Liver (tissue), 9 donors: ENCODE results near the gene TMEM8B. TPM values are rescaled to one million over a fixed set of nuclear protein-coding genes. Genes with fewer than 3 reads are reported as not detected.

Source experiments
- DNase-seq: peaks from one replicate; pipeline ENCODE4 v3.0.0-alpha.2; 2017; ENCODE audit warnings: low spot score
- H3K27ac ChIP-seq, 2 donors: one replicate each; pipeline ENCODE4 v1.7.0; 2013; ENCODE audit warnings: inconsistent platforms in 2 of 2, low read length in 2 of 2, control low read depth in 1 of 2, low read depth in 1 of 2, mild to moderate bottlenecking in 1 of 2
- H3K27me3 ChIP-seq, 4 donors: one replicate each; pipeline versions ENCODE4 v1.6.1 to v1.7.0; 2013; ENCODE audit warnings: low read length in 3 of 4, inconsistent platforms in 1 of 4, mild to moderate bottlenecking in 1 of 4, moderate library complexity in 1 of 4; ENCODE audit not compliant: control insufficient read depth in 4 of 4, insufficient read depth in 4 of 4
- H3K36me3 ChIP-seq, 4 donors: one replicate each; pipeline versions ENCODE4 v1.6.1 to v1.7.0; 2013; ENCODE audit warnings: low read length in 3 of 4, mild to moderate bottlenecking in 3 of 4, low read depth in 1 of 4, moderate library complexity in 1 of 4; ENCODE audit not compliant: control insufficient read depth in 4 of 4, insufficient read depth in 3 of 4
- H3K4me1 ChIP-seq, 4 donors: one replicate each; pipeline versions ENCODE4 v1.6.1 to v1.7.0; 2013; ENCODE audit warnings: low read length in 3 of 4, mild to moderate bottlenecking in 3 of 4, moderate library complexity in 1 of 4; ENCODE audit not compliant: control insufficient read depth in 4 of 4, insufficient read depth in 4 of 4
- H3K4me3 ChIP-seq, 3 donors: one replicate each; pipeline versions ENCODE4 v1.6.1 to v1.7.0; 2013; ENCODE audit warnings: low read length in 3 of 3, control low read depth in 1 of 3, low read depth in 1 of 3, mild to moderate bottlenecking in 1 of 3
- H3K9ac ChIP-seq, 2 donors: one replicate each; pipeline ENCODE4 v1.7.0; 2013; ENCODE audit warnings: low read length in 2 of 2, mild to moderate bottlenecking in 2 of 2, moderate library complexity in 2 of 2, control low read depth in 1 of 2, low read depth in 1 of 2
- H3K9me3 ChIP-seq, 4 donors: one replicate each; pipeline versions ENCODE4 v1.6.1 to v1.7.0; 2013; ENCODE audit warnings: low read length in 3 of 4; ENCODE audit not compliant: control insufficient read depth in 4 of 4
- ATF3 ChIP-seq: IDR thresholded peaks from 2 replicates; pipeline ENCODE4 v1.6.1; 2016; ENCODE audit warnings: antibody characterized with exemption
- EGR1 ChIP-seq, 2 donors: IDR thresholded peaks; 2 replicates each; pipeline ENCODE4 v1.6.1; 2016 to 2018; ENCODE audit warnings: antibody characterized with exemption in 2 of 2, low read depth in 2 of 2
- FOXA2 ChIP-seq: IDR thresholded peaks from 2 replicates; pipeline ENCODE4 v1.6.1; 2016; ENCODE audit warnings: antibody characterized with exemption
- GABPA ChIP-seq, 2 donors: IDR thresholded peaks in 1 of 2; conservative IDR thresholded peaks in 1 of 2; 2 replicates each; pipeline ENCODE4 v1.6.1; 2016; ENCODE audit warnings: antibody characterized with exemption in 2 of 2, mild to moderate bottlenecking in 1 of 2, moderate library complexity in 1 of 2
- HNF4A ChIP-seq, 2 donors: conservative IDR thresholded peaks; 2 replicates each; pipeline ENCODE4 v1.6.1; 2016; ENCODE audit warnings: antibody characterized with exemption in 2 of 2, mild to moderate bottlenecking in 2 of 2
- HNF4G ChIP-seq: IDR thresholded peaks from 2 replicates; pipeline ENCODE4 v1.6.1; 2016; ENCODE audit warnings: antibody characterized with exemption
- JUND ChIP-seq, 2 donors: IDR thresholded peaks; 2 replicates each; pipeline ENCODE4 v1.6.1; 2016; ENCODE audit warnings: antibody characterized with exemption in 2 of 2
- MAX ChIP-seq: IDR thresholded peaks from 2 replicates; pipeline ENCODE4 v1.6.1; 2016; ENCODE audit warnings: antibody characterized with exemption
- NR2F2 ChIP-seq: IDR thresholded peaks from 2 replicates; pipeline ENCODE4 v1.6.1; 2016; ENCODE audit warnings: antibody characterized with exemption
- RAD21 ChIP-seq, 2 donors: IDR thresholded peaks; 2 replicates each; pipeline ENCODE4 v1.6.1; 2016; ENCODE audit warnings: antibody characterized with exemption in 2 of 2, mild to moderate bottlenecking in 2 of 2
- RXRA ChIP-seq, 2 donors: IDR thresholded peaks; 2 replicates each; pipeline ENCODE4 v1.6.1; 2017 to 2018; ENCODE audit warnings: antibody characterized with exemption in 2 of 2, mild to moderate bottlenecking in 1 of 2
- SP1 ChIP-seq: IDR thresholded peaks from 2 replicates; pipeline ENCODE4 v1.6.1; 2018; ENCODE audit warnings: antibody characterized with exemption, mild to moderate bottlenecking
- TAF1 ChIP-seq: conservative IDR thresholded peaks from 2 replicates; pipeline ENCODE4 v1.6.1; 2016; ENCODE audit warnings: antibody characterized with exemption, mild to moderate bottlenecking
- YY1 ChIP-seq: IDR thresholded peaks from 2 replicates; pipeline ENCODE4 v1.6.1; 2016; ENCODE audit warnings: antibody characterized with exemption, mild to moderate bottlenecking
- WGBS: extraction: QIAGEN DNeasy Blood & Tissue Kit; methylation state at CpG from one replicate; pipeline ENCODE4 v1.1.7; 2013; 5-methylcytosine and 5-hydroxymethylcytosine counted together
- polyA plus RNA-seq, 2 donors: library from polyadenylated mRNA; stranded (reverse) in 1 of 2; unstranded in 1 of 2; fragments of 200-250 nt in 1 of 2; fragments of >200 nt in 1 of 2; fragmentation: Nextera tagmentation in 1 of 2; extraction: Ambion mirVana in 1 of 2; gene quantifications; one replicate each; pipeline versions ENCODE4 v1.2.1 to v1.2.3, GENCODE V29; 2013 to 2015
- total RNA-seq, 2 donors: library from RNA; depleted of rRNA; stranded (reverse); fragments of >200 nt; gene quantifications; one replicate each; pipeline ENCODE4 v1.2.3, GENCODE V29; 2014
- TF ChIP-seq, protein P1 (sequence below): IDR thresholded peaks from 2 replicates; pipeline ENCODE4 v1.6.1; 2016; ENCODE audit warnings: antibody characterized with exemption
- TF ChIP-seq, protein P2 (sequence below): IDR thresholded peaks from 2 replicates; pipeline ENCODE4 v1.6.1; 2016; ENCODE audit warnings: antibody characterized with exemption, mild to moderate bottlenecking
- donor health status: healthy.
- donor health status: healthy.
- donor health status: healthy.
- donor health status: healthy.
- donor health status: healthy.

TMEM8B gene
- total and polyA plus RNA-seq, 4 donors = 1.1 to 5.4 (median 2.7) TPM

DNA sequence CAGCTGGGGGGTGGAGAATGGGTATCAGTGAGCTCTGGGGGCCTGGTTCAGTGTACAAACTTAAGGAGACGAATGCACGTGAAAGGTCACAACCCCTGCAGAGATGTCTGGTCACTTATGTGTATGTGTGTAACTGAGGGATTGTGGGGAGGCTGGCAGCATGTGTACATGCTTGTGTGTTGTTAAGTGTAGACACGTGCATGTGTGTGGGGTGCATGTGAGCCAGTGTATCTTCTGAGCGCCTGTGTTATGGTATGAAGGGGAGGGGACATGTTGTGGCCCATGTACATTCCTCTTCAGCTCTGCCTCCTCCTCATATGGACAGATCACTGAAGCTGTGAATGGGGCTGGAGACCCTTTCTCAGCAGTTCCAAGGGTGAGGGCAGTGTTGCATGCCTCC lies 2.0 kb downstream of the TMEM8B start:
- Histone ChIP-seq H3K36me3 (no peaks in the 10 kb centered on the region), H3K4me3 (no peak overlapping the region), H3K27ac (no peak overlapping the region), H3K9ac (no peak overlapping the region), H3K4me1 (peaks cover 15 to 43% (median 32%) of the 10 kb centered on the region in 4 donors), H3K27me3 (no peaks in the 10 kb centered on the region), H3K9me3 (no peaks in the 10 kb centered on the region)
- no peak for TF ChIP-seq NR2F2
- no peak for TF ChIP-seq RAD21 (IDR thresholded peaks at IDR 0.05)
- TF ChIP-seq, protein P1, sequence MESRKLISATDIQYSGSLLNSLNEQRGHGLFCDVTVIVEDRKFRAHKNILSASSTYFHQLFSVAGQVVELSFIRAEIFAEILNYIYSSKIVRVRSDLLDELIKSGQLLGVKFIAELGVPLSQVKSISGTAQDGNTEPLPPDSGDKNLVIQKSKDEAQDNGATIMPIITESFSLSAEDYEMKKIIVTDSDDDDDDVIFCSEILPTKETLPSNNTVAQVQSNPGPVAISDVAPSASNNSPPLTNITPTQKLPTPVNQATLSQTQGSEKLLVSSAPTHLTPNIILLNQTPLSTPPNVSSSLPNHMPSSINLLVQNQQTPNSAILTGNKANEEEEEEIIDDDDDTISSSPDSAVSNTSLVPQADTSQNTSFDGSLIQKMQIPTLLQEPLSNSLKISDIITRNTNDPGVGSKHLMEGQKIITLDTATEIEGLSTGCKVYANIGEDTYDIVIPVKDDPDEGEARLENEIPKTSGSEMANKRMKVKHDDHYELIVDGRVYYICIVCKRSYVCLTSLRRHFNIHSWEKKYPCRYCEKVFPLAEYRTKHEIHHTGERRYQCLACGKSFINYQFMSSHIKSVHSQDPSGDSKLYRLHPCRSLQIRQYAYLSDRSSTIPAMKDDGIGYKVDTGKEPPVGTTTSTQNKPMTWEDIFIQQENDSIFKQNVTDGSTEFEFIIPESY = no peak
- no peak for DNase-seq
- WGBS = 88% methylated on average over 4 of the region's 4 CpGs

- Histone ChIP-seq H3K9me3 (no peaks in the 10 kb centered on the region), H3K36me3 (no peaks in the 10 kb centered on the region), H3K27me3 (no peaks in the 10 kb centered on the region), H3K9ac (no peak overlapping the region), H3K4me1 (peaks cover 16 to 43% (median 34%) of the 10 kb centered on the region in 4 donors), H3K4me3 (no peak overlapping the region), H3K27ac (no peak overlapping the region)
- 83% methylated on average over 5 of the region's 5 CpGs for WGBS
- TF ChIP-seq ATF3 (no peak), FOXA2 (no peak), JUND (IDR thresholded peaks at IDR 0.05) (no peak), NR2F2 (no peak)
- DNase-seq = no peak
Observed at GRCh38 chr9:35832814-35833213, 3.8 kb downstream of the TMEM8B start.

DNA sequence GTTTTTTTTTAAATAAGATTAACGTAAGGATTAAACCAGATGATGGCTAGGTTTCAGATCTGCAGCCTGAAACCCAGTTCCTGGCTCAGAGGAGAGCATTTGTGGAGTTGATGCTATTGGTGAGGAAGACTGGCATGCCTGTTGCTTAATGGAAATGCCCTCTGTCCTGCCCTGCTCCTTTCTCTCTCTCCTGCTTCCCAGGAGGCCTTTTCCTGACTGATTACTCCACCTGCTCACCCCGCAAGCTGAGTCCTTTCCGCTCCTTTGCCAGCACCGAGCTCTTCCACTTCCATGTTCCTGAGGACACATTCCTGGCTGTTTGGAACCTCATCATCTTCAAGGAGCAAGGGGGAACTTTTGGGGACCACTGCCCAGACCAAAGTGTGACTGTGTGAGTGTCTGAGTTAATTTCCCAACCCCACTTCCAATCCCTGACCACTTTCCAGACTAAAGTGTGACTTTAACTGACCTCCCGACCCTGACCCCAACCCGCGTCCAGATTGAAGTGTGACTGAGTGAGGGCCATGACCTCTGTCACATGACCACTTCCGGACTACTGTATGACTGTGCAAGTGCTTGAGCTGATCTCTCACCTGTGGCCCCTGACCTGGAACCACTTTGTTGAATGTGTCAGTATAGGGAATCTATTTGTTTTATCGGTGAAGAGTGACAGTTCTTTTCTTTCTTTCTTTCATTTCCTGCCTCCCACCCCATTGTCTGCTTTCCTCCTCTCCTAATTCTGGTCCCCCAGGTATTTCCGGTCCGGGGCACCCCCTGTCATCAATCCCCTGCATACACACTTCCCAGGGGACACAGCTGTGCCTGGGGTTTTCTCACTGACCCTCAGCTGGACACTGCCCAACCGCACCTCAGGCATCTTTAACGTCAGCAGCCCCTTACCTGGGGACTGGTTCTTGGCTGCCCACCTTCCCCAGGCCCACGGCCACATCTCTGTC lies 5.5 kb downstream of the TMEM8B start:
- Histone ChIP-seq H3K9ac (no peak overlapping the region), H3K27ac (peak overlapping the region; percentile 55 to 59), H3K4me3 (no peak overlapping the region), H3K4me1 (peaks cover 16 to 37% (median 30%) of the 10 kb centered on the region in 4 donors), H3K9me3 (no peaks in the 10 kb centered on the region), H3K36me3 (no peaks in the 10 kb centered on the region), H3K27me3 (no peaks in the 10 kb centered on the region)
- 65% methylated on average over 14 of the region's 14 CpGs for WGBS
- peak; percentile 62 for DNase-seq
- TF ChIP-seq HNF4A (conservative IDR thresholded peaks at IDR 0.05) (peak; percentile 86 to 92), RAD21 (IDR thresholded peaks at IDR 0.05) (no peak), JUND (IDR thresholded peaks at IDR 0.05) (no peak), EGR1 (IDR thresholded peaks at IDR 0.05; ENCODE audit: low read depth in 2 of 2) (peak in 1 of 2 donors; percentile 50), MAX (peak; percentile 76), NR2F2 (peak; percentile 98), TAF1 (no peak), ATF3 (no peak), HNF4G (peak; percentile 50), RXRA (IDR thresholded peaks at IDR 0.05) (peak; percentile 95 to 96), SP1 (peak; percentile 86), GABPA (IDR thresholded peaks at IDR 0.05 in 1 of 2, conservative IDR thresholded peaks at IDR 0.05 in 1 of 2) (peak; percentile 59 to 82), YY1 (no peak)
- TF ChIP-seq, protein P2, sequence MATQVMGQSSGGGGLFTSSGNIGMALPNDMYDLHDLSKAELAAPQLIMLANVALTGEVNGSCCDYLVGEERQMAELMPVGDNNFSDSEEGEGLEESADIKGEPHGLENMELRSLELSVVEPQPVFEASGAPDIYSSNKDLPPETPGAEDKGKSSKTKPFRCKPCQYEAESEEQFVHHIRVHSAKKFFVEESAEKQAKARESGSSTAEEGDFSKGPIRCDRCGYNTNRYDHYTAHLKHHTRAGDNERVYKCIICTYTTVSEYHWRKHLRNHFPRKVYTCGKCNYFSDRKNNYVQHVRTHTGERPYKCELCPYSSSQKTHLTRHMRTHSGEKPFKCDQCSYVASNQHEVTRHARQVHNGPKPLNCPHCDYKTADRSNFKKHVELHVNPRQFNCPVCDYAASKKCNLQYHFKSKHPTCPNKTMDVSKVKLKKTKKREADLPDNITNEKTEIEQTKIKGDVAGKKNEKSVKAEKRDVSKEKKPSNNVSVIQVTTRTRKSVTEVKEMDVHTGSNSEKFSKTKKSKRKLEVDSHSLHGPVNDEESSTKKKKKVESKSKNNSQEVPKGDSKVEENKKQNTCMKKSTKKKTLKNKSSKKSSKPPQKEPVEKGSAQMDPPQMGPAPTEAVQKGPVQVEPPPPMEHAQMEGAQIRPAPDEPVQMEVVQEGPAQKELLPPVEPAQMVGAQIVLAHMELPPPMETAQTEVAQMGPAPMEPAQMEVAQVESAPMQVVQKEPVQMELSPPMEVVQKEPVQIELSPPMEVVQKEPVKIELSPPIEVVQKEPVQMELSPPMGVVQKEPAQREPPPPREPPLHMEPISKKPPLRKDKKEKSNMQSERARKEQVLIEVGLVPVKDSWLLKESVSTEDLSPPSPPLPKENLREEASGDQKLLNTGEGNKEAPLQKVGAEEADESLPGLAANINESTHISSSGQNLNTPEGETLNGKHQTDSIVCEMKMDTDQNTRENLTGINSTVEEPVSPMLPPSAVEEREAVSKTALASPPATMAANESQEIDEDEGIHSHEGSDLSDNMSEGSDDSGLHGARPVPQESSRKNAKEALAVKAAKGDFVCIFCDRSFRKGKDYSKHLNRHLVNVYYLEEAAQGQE = no peak
- TF ChIP-seq, protein P1 = peak; percentile 29
